ENCODE data around the gene MYBPHL. TPM values are rescaled to one million over a fixed set of nuclear protein-coding genes. Genes with fewer than 3 reads are reported as not detected.

Gene MYBPHL
- total and polyA plus RNA-seq, 8 donors = 0.45 TPM; not detected in 7

GRCh38 chr1:109249654-109250401 is 57.0 kb downstream of the MYBPHL start:
- intact Hi-C loops (cut with DNase I; ENCODE audit: low total_unique reads) = no loop called here
- H3K4me1 ChIP-seq = peaks cover 19 to 44% (median 31%) of the 10 kb centered on the region in 4 donors
- H3K4me3 ChIP-seq = peak overlapping the region; percentile 66 to 94 (median 71)
- H3K36me3 ChIP-seq = peaks cover 0 to 5% (median 0%) of the 10 kb centered on the region in 4 donors
- no peak for TF ChIP-seq EP300 (IDR thresholded peaks at IDR 0.05)
- TF ChIP-seq CTCF (IDR thresholded peaks at IDR 0.05) = no peak
- no peak for TF ChIP-seq POLR2A (IDR thresholded peaks at IDR 0.05)
- no peak for TF ChIP-seq POLR2AphosphoS5 (IDR thresholded peaks at IDR 0.05)
- DNase-seq = peak in 1 of 2 donors; percentile 50
- 1 to 11% (median 3%) methylated on average over 1 to 79 of the region's 80 CpGs for WGBS, 5 donors
- peaks cover 0 to 17% (median 5%) of the 10 kb centered on the region in 3 donors for H3K27me3 ChIP-seq
- peak overlapping the region in 3 of 5 donors; percentile 7 to 75 (median 63) for H3K27ac ChIP-seq
- no peaks in the 10 kb centered on the region for H3K9me3 ChIP-seq

DNA sequence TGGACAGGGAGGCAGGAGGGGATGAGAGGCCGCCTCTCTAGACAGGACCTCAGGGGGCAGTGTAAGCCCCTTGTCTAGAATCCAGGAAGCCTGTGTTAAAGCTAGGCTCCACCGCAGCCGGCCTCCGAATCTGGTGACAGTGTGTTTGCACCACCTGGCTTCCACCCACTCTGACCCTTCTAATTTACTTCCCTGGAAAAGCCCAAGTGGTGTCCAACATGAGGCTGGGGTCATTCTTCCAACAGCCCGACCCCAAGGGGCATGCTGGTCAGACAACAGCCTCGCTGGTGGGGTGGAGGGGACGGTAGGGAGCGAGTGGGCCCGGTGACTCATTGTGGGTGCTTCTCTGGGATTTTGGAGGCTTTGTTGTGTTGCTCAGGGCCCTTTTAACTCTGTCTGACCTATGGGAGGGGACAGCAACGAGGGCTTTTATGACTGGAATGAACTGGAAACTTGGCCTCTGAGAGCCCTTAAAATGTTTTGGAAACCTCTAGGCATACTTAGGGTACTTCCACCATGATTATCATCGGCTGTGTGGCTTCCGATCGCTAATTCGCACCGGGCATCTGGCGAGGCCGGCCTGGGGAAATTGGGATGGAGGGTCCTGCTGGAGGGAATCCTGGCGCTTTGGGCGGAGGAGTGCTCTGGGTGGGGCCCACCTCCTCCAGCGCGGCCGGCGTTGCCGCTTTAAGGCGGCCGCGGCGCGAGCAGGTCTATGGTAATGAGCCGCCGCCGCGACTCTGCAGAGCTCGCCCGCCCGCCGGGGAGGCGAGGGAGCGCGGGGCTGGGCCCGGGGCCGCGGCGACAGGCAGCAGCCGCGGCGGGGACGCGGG is 57.8 kb downstream of the MYBPHL start, which contains the start of gene CELSR2:
Gene CELSR2, plus strand, starts transcription at position 743 of the 833 bp plus-strand sequence. CDS start 541 bp downstream, outside the sequence.
- peak within 1 kb of the TSS in 3 of 5 donors; percentile 7 to 75 (median 63) for H3K27ac ChIP-seq
- H3K36me3 ChIP-seq = peaks cover 0 to 5% (median 0%) of the 10 kb centered on the region in 4 donors
- H3K4me3 ChIP-seq = peak within 1 kb of the TSS; percentile 66 to 94 (median 71)
- WGBS, 5 donors = 14 to 36% (median 18%) methylated on average over 17 to 49 of the region's 49 CpGs
- no peaks in the 10 kb centered on the region for H3K9me3 ChIP-seq
- H3K27me3 ChIP-seq = peaks cover 0 to 17% (median 5%) of the 10 kb centered on the region in 3 donors
- intact Hi-C loops (cut with DNase I; ENCODE audit: low total_unique reads) = no loop called here
- TF ChIP-seq POLR2A (IDR thresholded peaks at IDR 0.05) (no peak), POLR2AphosphoS5 (IDR thresholded peaks at IDR 0.05) (peak in 1 of 3 donors; percentile 50), CTCF (IDR thresholded peaks at IDR 0.05) (no peak), EP300 (IDR thresholded peaks at IDR 0.05) (no peak)
- peaks cover 11 to 36% (median 23%) of the 10 kb centered on the region in 4 donors for H3K4me1 ChIP-seq
- peak; percentile 75 to 91 for DNase-seq

DNA sequence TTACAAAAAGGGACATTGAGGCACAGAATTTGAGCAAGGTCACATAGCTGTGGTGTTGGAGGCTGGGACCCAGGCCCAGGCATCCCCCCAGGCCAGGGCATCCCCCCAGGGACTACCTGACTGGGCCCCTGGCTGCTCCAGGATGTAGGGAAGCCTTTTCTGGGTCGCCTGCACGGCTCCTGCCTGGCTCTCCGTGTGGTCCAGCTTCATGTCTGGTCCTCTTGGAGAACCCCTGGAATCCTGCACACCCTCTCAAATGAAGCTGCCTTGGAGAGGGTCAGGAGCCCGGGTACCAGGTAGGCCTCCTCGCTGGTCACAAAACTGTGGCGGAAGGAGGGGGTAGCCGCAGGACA is 58.4 kb downstream of the MYBPHL start:
- H3K27me3 ChIP-seq = peaks cover 0 to 17% (median 5%) of the 10 kb centered on the region in 3 donors
- peak in 1 of 2 donors; percentile 3 for DNase-seq
- TF ChIP-seq POLR2A (IDR thresholded peaks at IDR 0.05) (no peak), EP300 (IDR thresholded peaks at IDR 0.05) (no peak), POLR2AphosphoS5 (IDR thresholded peaks at IDR 0.05) (no peak), CTCF (IDR thresholded peaks at IDR 0.05) (no peak)
- H3K4me1 ChIP-seq = peaks cover 8 to 30% (median 18%) of the 10 kb centered on the region in 4 donors
- intact Hi-C loops (cut with DNase I; ENCODE audit: low total_unique reads) = no loop called here
- no peaks in the 10 kb centered on the region for H3K9me3 ChIP-seq
- H3K27ac ChIP-seq = no peak overlapping the region
- 86 to 98% (median 95%) methylated on average over 7 of the region's 7 CpGs for WGBS, 5 donors
- peaks cover 0 to 5% (median 0%) of the 10 kb centered on the region in 4 donors for H3K36me3 ChIP-seq
- H3K4me3 ChIP-seq = no peak overlapping the region
